ENCODE data around the gene ADO. TPM values are rescaled to one million over a fixed set of nuclear protein-coding genes. Genes with fewer than 3 reads are reported as not detected.

The ADO gene
- total and polyA plus RNA-seq, 2 of the 13 experiments (the other 11 are each of a cell fraction or from before 2014, with no cell fraction given), result 8.9 to 15.9 TPM

- peak; percentile 3; the same call in 1 of the 2 replicates for TF ChIP-seq HOXA3 (CRISPR knock-in tag; IDR thresholded peaks at IDR 0.05)
- TF ChIP-seq EEA1 (CRISPR knock-in tag; IDR thresholded peaks at IDR 0.05; ENCODE audit: borderline replicate concordance), result peak; percentile 17; the same call in 1 of the 2 replicates
- TF ChIP-seq ZNF317 (CRISPR knock-in tag; IDR thresholded peaks at IDR 0.05), result 0 out of 2 replicates have a peak, but pooled peaks have one; percentile 3
- TF ChIP-seq TCF12 (IDR thresholded peaks at IDR 0.05), result no peak
- 0 out of 2 replicates have a peak, but pooled peaks have one; percentile 52 for TF ChIP-seq TCF12 (CRISPR knock-in tag; IDR thresholded peaks at IDR 0.05)
- 0 out of 2 replicates have a peak, but pooled peaks have one; percentile 58 for TF ChIP-seq ZFAT (CRISPR knock-in tag; conservative IDR thresholded peaks at IDR 0.05)
- peak; percentile 6; the same call in 1 of the 2 replicates for TF ChIP-seq ZBTB26 (CRISPR knock-in tag; IDR thresholded peaks at IDR 0.05; ENCODE audit: borderline replicate concordance)
- TF ChIP-seq NFIC (IDR thresholded peaks at IDR 0.05; ENCODE audit: low read length), result no peak
- TF ChIP-seq ZNF34 (CRISPR knock-in tag; IDR thresholded peaks at IDR 0.05; ENCODE audit: borderline replicate concordance), result peak; percentile 15; the same call in 1 of the 2 replicates
- TF ChIP-seq ZNF253 (CRISPR knock-in tag; IDR thresholded peaks at IDR 0.05; ENCODE audit: borderline replicate concordance), result peak; percentile 77; the same call in 1 of the 2 replicates
- peak; percentile 13; the same call in 1 of the 2 replicates for TF ChIP-seq TFAP4 (IDR thresholded peaks at IDR 0.05; ENCODE audit: borderline replicate concordance, low read depth)
- peak; percentile 51; the same call in 1 of the 2 replicates for TF ChIP-seq ETV6 (CRISPR knock-in tag; conservative IDR thresholded peaks at IDR 0.05)
- peak; percentile 40; the same call in 1 of the 2 replicates for TF ChIP-seq THAP11 (CRISPR knock-in tag; IDR thresholded peaks at IDR 0.05)
- no peak for TF ChIP-seq HES4 (CRISPR knock-in tag; IDR thresholded peaks at IDR 0.05; ENCODE audit: borderline replicate concordance)
- no peak for TF ChIP-seq ZNF572 (CRISPR knock-in tag; IDR thresholded peaks at IDR 0.05)
- peak; percentile 92 for TF ChIP-seq CHCHD3 (CRISPR knock-in tag; IDR thresholded peaks at IDR 0.05)
- peak; percentile 72 for TF ChIP-seq ZNF777 (CRISPR knock-in tag; IDR thresholded peaks at IDR 0.05)
- TF ChIP-seq STAT5B (CRISPR knock-in tag; IDR thresholded peaks at IDR 0.05), result no peak
- no peak for TF ChIP-seq GFI1 (CRISPR knock-in tag; IDR thresholded peaks at IDR 0.05; ENCODE audit: borderline replicate concordance)
- TF ChIP-seq NONO (IDR thresholded peaks at IDR 0.05), result no peak
- TF ChIP-seq NONO (CRISPR knock-in tag; conservative IDR thresholded peaks at IDR 0.05), result peak; percentile 52; the same call in 1 of the 2 replicates
- 0 out of 2 replicates have a peak, but pooled peaks have one; percentile 70 for TF ChIP-seq ZNF800 (CRISPR knock-in tag; IDR thresholded peaks at IDR 0.05)
- TF ChIP-seq ZNF343 (CRISPR knock-in tag; IDR thresholded peaks at IDR 0.05), result peak; percentile 69; the same call in 1 of the 2 replicates
These were observed 945 bp downstream of the ADO start (continued) for GRCh38 chr10:62805231-62806099.
